ENCODE results near the gene PARD3.

PARD3 gene

GRCh38 chr10:34821587-34822585 lies 6.8 kb upstream of the PARD3 start:
- no peak for DNase-seq

- no peak for DNase-seq
These were observed 2.5 kb upstream of the PARD3 start for GRCh38 chr10:34817586-34817985.

- DNase-seq, result no peak
These were observed 2.0 kb upstream of the PARD3 start for GRCh38 chr10:34817054-34817453.

GRCh38 chr10:34816501-34817002 lies 1.5 kb upstream of the PARD3 start:
- DNase-seq, result no peak

GRCh38 chr10:34816085-34816496 lies 995 bp upstream of the PARD3 start:
- DNase-seq, result no peak

GRCh38 chr10:34814913-34815184 lies 247 bp downstream of the PARD3 start:
- no peak for DNase-seq

GRCh38 chr10:34814223-34814912 lies 728 bp downstream of the PARD3 start:
- DNase-seq, result peak in 1 of 2 donors; percentile 6

GRCh38 chr10:34813626-34814222 lies 1.4 kb downstream of the PARD3 start:
- DNase-seq, result no peak

GRCh38 chr10:34812771-34813170 lies 2.3 kb downstream of the PARD3 start:
- DNase-seq, result no peak

GRCh38 chr10:34811968-34812514 lies 3.1 kb downstream of the PARD3 start:
- no peak for DNase-seq

GRCh38 chr10:34811126-34811967 lies 3.7 kb downstream of the PARD3 start:
- no peak for DNase-seq

- DNase-seq, result no peak
These were observed 5.3 kb downstream of the PARD3 start for GRCh38 chr10:34809796-34810195.

- DNase-seq, result peak; percentile 42 to 46
These were observed 6.0 kb downstream of the PARD3 start for GRCh38 chr10:34808801-34809745.

- DNase-seq, result no peak
These were observed 6.8 kb downstream of the PARD3 start for GRCh38 chr10:34808336-34808735.

- DNase-seq, result no peak
These were observed 10.8 kb downstream of the PARD3 start for GRCh38 chr10:34804306-34804705.

GRCh38 chr10:34802692-34803091 lies 12.4 kb downstream of the PARD3 start:
- DNase-seq, result no peak

GRCh38 chr10:34801097-34801733 lies 13.9 kb downstream of the PARD3 start:
- no peak for DNase-seq

- DNase-seq, result no peak
These were observed 14.5 kb downstream of the PARD3 start for GRCh38 chr10:34800624-34801023.

GRCh38 chr10:34798654-34799053 lies 16.4 kb downstream of the PARD3 start:
- no peak for DNase-seq

- DNase-seq, result no peak
These were observed 17.9 kb downstream of the PARD3 start for GRCh38 chr10:34797155-34797554.

GRCh38 chr10:34796133-34796532 lies 19.0 kb downstream of the PARD3 start:
- DNase-seq, result no peak
